ENCODE measurements around the gene BEST2. TPM values are rescaled to one million over a fixed set of nuclear protein-coding genes. Genes with fewer than 3 reads are reported as not detected.

Gene BEST2
- total RNA-seq, 1 experiment from 2014 or later, result 3.3 TPM

DNA sequence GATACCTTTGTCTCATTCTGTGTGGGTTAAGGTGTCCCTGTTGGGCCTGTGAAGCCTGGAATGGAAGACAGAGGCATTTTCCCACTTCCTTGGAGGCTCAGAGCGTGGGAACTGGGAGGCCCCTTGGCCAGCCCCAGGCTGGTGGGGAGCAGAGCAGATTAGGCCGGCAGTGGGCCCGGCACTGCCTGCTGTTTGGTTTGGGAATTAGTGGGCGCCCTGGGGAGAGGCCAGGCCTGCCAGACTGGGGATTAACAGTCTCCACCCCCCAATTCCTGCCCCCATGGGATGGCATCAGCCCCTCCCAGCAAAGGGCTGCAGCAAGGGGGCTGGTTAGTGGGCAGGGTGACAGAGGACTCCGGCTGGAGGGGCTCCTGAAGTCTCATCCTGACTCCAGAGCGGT is 3.1 kb upstream of the BEST2 start:
- Mint-ChIP-seq H3K4me1 (peaks cover 13% of the 10 kb centered on the region), H3K27me3 (ENCODE audit: low read depth) (peaks cover 30% of the 10 kb centered on the region), H3K27ac (no peak overlapping the region; the same call in 1 of the 2 replicates), H3K9me3 (no peaks in the 10 kb centered on the region), H3K4me3 (no peak overlapping the region), H3K36me3 (peaks cover 16% of the 10 kb centered on the region)
- DNase-seq (ENCODE audit: low spot score) (no peak), ATAC-seq (no peak)
- CTCF ChIA-PET, result no interaction called here
- POLR2A ChIA-PET, result no interaction called here
- 0 out of 2 replicates have a peak, but pooled peaks have one; percentile 11 for TF ChIP-seq ZNF423 (CRISPR knock-in tag; IDR thresholded peaks at IDR 0.05)
- TF ChIP-seq, protein P1, sequence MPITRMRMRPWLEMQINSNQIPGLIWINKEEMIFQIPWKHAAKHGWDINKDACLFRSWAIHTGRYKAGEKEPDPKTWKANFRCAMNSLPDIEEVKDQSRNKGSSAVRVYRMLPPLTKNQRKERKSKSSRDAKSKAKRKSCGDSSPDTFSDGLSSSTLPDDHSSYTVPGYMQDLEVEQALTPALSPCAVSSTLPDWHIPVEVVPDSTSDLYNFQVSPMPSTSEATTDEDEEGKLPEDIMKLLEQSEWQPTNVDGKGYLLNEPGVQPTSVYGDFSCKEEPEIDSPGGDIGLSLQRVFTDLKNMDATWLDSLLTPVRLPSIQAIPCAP (CRISPR knock-in tag; IDR thresholded peaks at IDR 0.05), result no peak

DNA sequence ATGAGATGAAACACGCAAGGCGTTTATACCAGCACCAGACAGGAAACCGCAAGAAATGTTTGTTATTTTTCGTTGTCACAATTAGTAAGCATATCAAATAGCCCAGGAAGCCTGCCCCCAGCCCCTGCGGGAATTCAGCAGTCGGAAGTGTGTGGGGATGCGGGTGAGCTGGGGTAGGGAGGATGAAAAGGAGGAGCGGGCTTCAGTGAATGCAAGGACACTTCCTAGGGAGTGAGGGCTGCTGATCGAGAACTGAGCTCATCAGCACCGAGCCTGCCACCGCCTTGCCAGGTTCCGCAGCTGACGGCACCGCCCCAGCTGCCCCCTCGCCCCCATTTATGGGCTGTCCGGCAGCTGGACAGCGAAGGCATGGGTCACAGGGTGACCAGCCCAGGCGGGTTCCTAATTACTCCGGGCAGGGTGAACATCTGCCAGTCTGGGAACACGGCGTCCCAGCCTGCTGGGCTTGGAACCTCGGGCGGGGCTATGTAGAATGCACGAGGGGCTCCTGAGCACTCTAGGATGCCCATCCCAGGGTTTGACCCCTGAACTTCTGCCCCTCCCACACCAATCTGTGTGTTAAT is 1.6 kb upstream of the BEST2 start:
- H3K4me3 Mint-ChIP-seq, result no peak overlapping the region
- peaks cover 16% of the 10 kb centered on the region for H3K36me3 Mint-ChIP-seq

DNA sequence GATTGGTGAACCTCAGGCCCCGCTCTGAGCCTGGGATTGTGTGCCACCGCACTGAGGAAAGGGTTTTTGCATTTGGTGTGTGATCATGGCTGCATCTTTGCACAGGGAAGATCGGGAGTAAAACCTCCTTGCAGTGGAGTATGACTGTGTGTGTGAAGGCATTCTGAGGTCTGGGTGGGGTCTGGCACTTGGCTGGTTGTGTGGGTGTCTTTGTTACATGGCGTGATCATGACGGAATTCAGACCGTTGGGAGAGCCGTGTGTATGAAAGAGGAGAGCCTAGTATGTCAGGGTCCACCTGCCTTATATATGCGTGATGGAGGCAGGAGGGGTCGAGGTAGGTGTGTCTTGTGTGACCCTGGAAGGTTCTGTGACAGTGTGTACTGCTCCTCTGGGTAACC is 740 bp upstream of the BEST2 start:
- peak overlapping the region; percentile 6 for H3K4me3 Mint-ChIP-seq
- TF ChIP-seq MYBL2 (CRISPR knock-in tag; IDR thresholded peaks at IDR 0.05), result no peak
- no peak for TF ChIP-seq TEAD1 (CRISPR knock-in tag; IDR thresholded peaks at IDR 0.05)
- TF ChIP-seq JUN (CRISPR knock-in tag; IDR thresholded peaks at IDR 0.05), result no peak
- TF ChIP-seq, protein P2, sequence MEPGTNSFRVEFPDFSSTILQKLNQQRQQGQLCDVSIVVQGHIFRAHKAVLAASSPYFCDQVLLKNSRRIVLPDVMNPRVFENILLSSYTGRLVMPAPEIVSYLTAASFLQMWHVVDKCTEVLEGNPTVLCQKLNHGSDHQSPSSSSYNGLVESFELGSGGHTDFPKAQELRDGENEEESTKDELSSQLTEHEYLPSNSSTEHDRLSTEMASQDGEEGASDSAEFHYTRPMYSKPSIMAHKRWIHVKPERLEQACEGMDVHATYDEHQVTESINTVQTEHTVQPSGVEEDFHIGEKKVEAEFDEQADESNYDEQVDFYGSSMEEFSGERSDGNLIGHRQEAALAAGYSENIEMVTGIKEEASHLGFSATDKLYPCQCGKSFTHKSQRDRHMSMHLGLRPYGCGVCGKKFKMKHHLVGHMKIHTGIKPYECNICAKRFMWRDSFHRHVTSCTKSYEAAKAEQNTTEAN (CRISPR knock-in tag; IDR thresholded peaks at IDR 0.05), result no peak
- no peak for TF ChIP-seq ZNF232 (CRISPR knock-in tag; IDR thresholded peaks at IDR 0.05)
- TF ChIP-seq, protein P3, sequence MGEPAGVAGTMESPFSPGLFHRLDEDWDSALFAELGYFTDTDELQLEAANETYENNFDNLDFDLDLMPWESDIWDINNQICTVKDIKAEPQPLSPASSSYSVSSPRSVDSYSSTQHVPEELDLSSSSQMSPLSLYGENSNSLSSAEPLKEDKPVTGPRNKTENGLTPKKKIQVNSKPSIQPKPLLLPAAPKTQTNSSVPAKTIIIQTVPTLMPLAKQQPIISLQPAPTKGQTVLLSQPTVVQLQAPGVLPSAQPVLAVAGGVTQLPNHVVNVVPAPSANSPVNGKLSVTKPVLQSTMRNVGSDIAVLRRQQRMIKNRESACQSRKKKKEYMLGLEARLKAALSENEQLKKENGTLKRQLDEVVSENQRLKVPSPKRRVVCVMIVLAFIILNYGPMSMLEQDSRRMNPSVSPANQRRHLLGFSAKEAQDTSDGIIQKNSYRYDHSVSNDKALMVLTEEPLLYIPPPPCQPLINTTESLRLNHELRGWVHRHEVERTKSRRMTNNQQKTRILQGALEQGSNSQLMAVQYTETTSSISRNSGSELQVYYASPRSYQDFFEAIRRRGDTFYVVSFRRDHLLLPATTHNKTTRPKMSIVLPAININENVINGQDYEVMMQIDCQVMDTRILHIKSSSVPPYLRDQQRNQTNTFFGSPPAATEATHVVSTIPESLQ (CRISPR knock-in tag; IDR thresholded peaks at IDR 0.05), result no peak
- peaks cover 44% of the 10 kb centered on the region for H3K27me3 Mint-ChIP-seq (ENCODE audit: low read depth)
- no peak for DNase-seq (ENCODE audit: low spot score)
- ChIA-PET POLR2A (no interaction called here), CTCF (interaction anchor here (1.4 to 2.5 kb wide), 4 partner anchors 10 to 122 kb away, joined by 3 to 17 read pairs (median 6); partner anchors contain the start of gene GET3)
- H3K27ac Mint-ChIP-seq, result no peak overlapping the region
- peaks cover 13% of the 10 kb centered on the region for H3K36me3 Mint-ChIP-seq
- no peak for ATAC-seq
- peaks cover 13% of the 10 kb centered on the region for H3K4me1 Mint-ChIP-seq
- no peaks in the 10 kb centered on the region for H3K9me3 Mint-ChIP-seq

More for the DNA sequence above, 1.6 kb upstream of the BEST2 start:
- ATAC-seq (no peak), DNase-seq (ENCODE audit: low spot score) (no peak)
- POLR2A ChIA-PET, result interaction anchor here (1.4 kb wide), 1 partner anchor 28 kb away, joined by 5 read pairs; no protein-coding TSS in a partner anchor
- Mint-ChIP-seq H3K4me1 (peaks cover 13% of the 10 kb centered on the region), H3K27ac (no peak overlapping the region), H3K9me3 (no peaks in the 10 kb centered on the region), H3K27me3 (ENCODE audit: low read depth) (peaks cover 39% of the 10 kb centered on the region)
- CTCF ChIA-PET, result interaction anchor here (0.7 to 1.0 kb wide), 5 partner anchors 10 to 78 kb away, joined by 3 to 9 read pairs (median 3); partner anchors contain the start of gene DHPS
- TF ChIP-seq ZNF396 (CRISPR knock-in tag; IDR thresholded peaks at IDR 0.05; ENCODE audit: borderline replicate concordance) (no peak), ZNF263 (CRISPR knock-in tag; IDR thresholded peaks at IDR 0.05; ENCODE audit: low read depth) (peak; percentile 68; the same call in 1 of the 2 replicates), RORB (CRISPR knock-in tag; IDR thresholded peaks at IDR 0.05) (no peak)
- TF ChIP-seq, protein P3 (CRISPR knock-in tag; IDR thresholded peaks at IDR 0.05), result no peak

Data from WTC11 (cell line).